GM10266 (cell line): ENCODE data around the gene GDAP2.

ENCODE experiments used
- DNase-seq: peaks from one replicate; pipeline ENCODE4 v3.0.0; 2012; ENCODE audit errors: extremely low spot score
- TF ChIP-seq, protein P1 (sequence below): IDR thresholded peaks from 2 replicates; pipeline ENCODE4 v1.5.1; 2012; ENCODE audit warnings: mild to moderate bottlenecking, low read depth; ENCODE audit not compliant: control insufficient read depth, insufficient read depth; ENCODE audit errors: missing control alignments

The GDAP2 gene

GRCh38 chr1:117814856-117815797 is 114.3 kb downstream of the GDAP2 start:
- no peak for DNase-seq
- TF ChIP-seq, protein P1, sequence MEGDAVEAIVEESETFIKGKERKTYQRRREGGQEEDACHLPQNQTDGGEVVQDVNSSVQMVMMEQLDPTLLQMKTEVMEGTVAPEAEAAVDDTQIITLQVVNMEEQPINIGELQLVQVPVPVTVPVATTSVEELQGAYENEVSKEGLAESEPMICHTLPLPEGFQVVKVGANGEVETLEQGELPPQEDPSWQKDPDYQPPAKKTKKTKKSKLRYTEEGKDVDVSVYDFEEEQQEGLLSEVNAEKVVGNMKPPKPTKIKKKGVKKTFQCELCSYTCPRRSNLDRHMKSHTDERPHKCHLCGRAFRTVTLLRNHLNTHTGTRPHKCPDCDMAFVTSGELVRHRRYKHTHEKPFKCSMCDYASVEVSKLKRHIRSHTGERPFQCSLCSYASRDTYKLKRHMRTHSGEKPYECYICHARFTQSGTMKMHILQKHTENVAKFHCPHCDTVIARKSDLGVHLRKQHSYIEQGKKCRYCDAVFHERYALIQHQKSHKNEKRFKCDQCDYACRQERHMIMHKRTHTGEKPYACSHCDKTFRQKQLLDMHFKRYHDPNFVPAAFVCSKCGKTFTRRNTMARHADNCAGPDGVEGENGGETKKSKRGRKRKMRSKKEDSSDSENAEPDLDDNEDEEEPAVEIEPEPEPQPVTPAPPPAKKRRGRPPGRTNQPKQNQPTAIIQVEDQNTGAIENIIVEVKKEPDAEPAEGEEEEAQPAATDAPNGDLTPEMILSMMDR: no peak
